ENCODE data around the gene BRICD5.

Gene BRICD5

GRCh38 chr16:2194166-2194834 is 16.4 kb downstream of the BRICD5 start:
- no peak overlapping the region for H3K27ac ChIP-seq (ENCODE audit: low read length)
- H3K9ac ChIP-seq (ENCODE audit: low read depth, low read length), result no peak overlapping the region
- H3K4me1 ChIP-seq (ENCODE audit: insufficient read depth, low read length), result peaks cover 12% of the 10 kb centered on the region
- H3K36me3 ChIP-seq (ENCODE audit: insufficient read depth, low read length), result no peaks in the 10 kb centered on the region
- H4K20me1 ChIP-seq (ENCODE audit: insufficient read depth, low read length), result peaks cover 16% of the 10 kb centered on the region
- no peak overlapping the region for H3K4me3 ChIP-seq (ENCODE audit: low read depth in 1 of 2, low read length in 2 of 2)
- DNase-seq (no peak), ATAC-seq (ENCODE audit: insufficient read depth, low read depth) (no peak)
- H3K9me3 ChIP-seq (ENCODE audit: insufficient read depth, low read length, severe bottlenecking), result no peaks in the 10 kb centered on the region
- TF ChIP-seq CTCF (IDR thresholded peaks at IDR 0.05; ENCODE audit: borderline replicate concordance, extremely low read depth, low read length, poor library complexity, severe bottlenecking) (no peak), EZH2 (IDR thresholded peaks at IDR 0.05; ENCODE audit: borderline replicate concordance, low read depth, low read length, severe bottlenecking) (no peak)
- H3K79me2 ChIP-seq (ENCODE audit: insufficient read depth, low read length), result no peaks in the 10 kb centered on the region
- H3K27me3 ChIP-seq (ENCODE audit: insufficient read depth, low read length, poor library complexity), result peaks cover 49% of the 10 kb centered on the region
- H2AFZ ChIP-seq (ENCODE audit: low read depth, low read length), result no peak overlapping the region
- no peak overlapping the region for H3K4me2 ChIP-seq (ENCODE audit: insufficient read depth, low read length)

- Histone ChIP-seq H3K4me3 (ENCODE audit: low read depth in 1 of 2, low read length in 2 of 2) (no peak overlapping the region), H3K27ac (ENCODE audit: low read length) (no peak overlapping the region), H3K36me3 (ENCODE audit: insufficient read depth, low read length) (no peaks in the 10 kb centered on the region), H2AFZ (ENCODE audit: low read depth, low read length) (no peak overlapping the region), H3K27me3 (ENCODE audit: insufficient read depth, low read length, poor library complexity) (peaks cover 27% of the 10 kb centered on the region), H3K9ac (ENCODE audit: low read depth, low read length) (no peak overlapping the region), H3K79me2 (ENCODE audit: insufficient read depth, low read length) (no peaks in the 10 kb centered on the region), H3K4me1 (ENCODE audit: insufficient read depth, low read length) (peaks cover 12% of the 10 kb centered on the region), H3K4me2 (ENCODE audit: insufficient read depth, low read length) (no peak overlapping the region), H4K20me1 (ENCODE audit: insufficient read depth, low read length) (peaks cover 16% of the 10 kb centered on the region), H3K9me3 (ENCODE audit: insufficient read depth, low read length, severe bottlenecking) (no peaks in the 10 kb centered on the region)
- ATAC-seq (ENCODE audit: insufficient read depth, low read depth) (no peak), DNase-seq (no peak)
- no peak for TF ChIP-seq EZH2 (IDR thresholded peaks at IDR 0.05; ENCODE audit: borderline replicate concordance, low read depth, low read length, severe bottlenecking)
- no peak for TF ChIP-seq CTCF (IDR thresholded peaks at IDR 0.05; ENCODE audit: borderline replicate concordance, extremely low read depth, low read length, poor library complexity, severe bottlenecking)
Measured at GRCh38 chr16:2191446-2191706, 19.3 kb downstream of the BRICD5 start.

- no peak for TF ChIP-seq EZH2 (IDR thresholded peaks at IDR 0.05; ENCODE audit: borderline replicate concordance, low read depth, low read length, severe bottlenecking)
- no peak for TF ChIP-seq CTCF (IDR thresholded peaks at IDR 0.05; ENCODE audit: borderline replicate concordance, extremely low read depth, low read length, poor library complexity, severe bottlenecking)
- H3K36me3 ChIP-seq (ENCODE audit: insufficient read depth, low read length), result no peaks in the 10 kb centered on the region
- ATAC-seq (ENCODE audit: insufficient read depth, low read depth) (no peak), DNase-seq (no peak)
- H4K20me1 ChIP-seq (ENCODE audit: insufficient read depth, low read length), result peaks cover 16% of the 10 kb centered on the region
- H3K27me3 ChIP-seq (ENCODE audit: insufficient read depth, low read length, poor library complexity), result peaks cover 22% of the 10 kb centered on the region
- H3K27ac ChIP-seq (ENCODE audit: low read length), result no peak overlapping the region
- H2AFZ ChIP-seq (ENCODE audit: low read depth, low read length), result no peak overlapping the region
- H3K9ac ChIP-seq (ENCODE audit: low read depth, low read length), result no peak overlapping the region
- H3K4me3 ChIP-seq (ENCODE audit: low read depth in 1 of 2, low read length in 2 of 2), result no peak overlapping the region
- no peak overlapping the region for H3K4me2 ChIP-seq (ENCODE audit: insufficient read depth, low read length)
- H3K79me2 ChIP-seq (ENCODE audit: insufficient read depth, low read length), result no peaks in the 10 kb centered on the region
- H3K4me1 ChIP-seq (ENCODE audit: insufficient read depth, low read length), result peaks cover 8% of the 10 kb centered on the region
- H3K9me3 ChIP-seq (ENCODE audit: insufficient read depth, low read length, severe bottlenecking), result no peaks in the 10 kb centered on the region
Measured at GRCh38 chr16:2190659-2191445, 19.8 kb downstream of the BRICD5 start.
